Right hindlimb (tissue), 1 donor: ENCODE data around the gene SH3BP5.
A peak's percentile ranks its signal among the peaks of the same experiment; 100 is the strongest.

Experiments used
- DNase-seq: peaks from one replicate; pipeline ENCODE4 v3.0.0-alpha.2; 2018

The SH3BP5 gene

DNA sequence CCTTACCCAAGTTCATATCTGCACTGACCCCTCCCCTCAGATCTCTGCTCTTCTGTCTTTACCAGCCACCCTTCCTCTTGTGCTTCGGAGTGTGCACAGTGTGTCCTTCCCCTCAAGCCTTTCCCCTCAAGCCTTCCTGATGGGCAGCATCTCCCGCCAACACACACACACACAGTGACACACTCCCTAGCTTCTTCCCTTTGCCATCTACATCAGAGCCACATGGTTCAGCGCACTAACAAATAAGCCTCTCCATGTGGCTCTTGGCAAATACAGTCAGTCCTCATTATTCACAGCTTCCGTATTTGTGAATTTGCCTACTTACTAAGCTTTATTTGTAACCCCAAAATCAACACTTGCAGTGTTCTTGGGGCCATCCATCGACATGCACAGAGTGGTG, 37.5 kb downstream of the SH3BP5 start:
- no peak for DNase-seq

DNA sequence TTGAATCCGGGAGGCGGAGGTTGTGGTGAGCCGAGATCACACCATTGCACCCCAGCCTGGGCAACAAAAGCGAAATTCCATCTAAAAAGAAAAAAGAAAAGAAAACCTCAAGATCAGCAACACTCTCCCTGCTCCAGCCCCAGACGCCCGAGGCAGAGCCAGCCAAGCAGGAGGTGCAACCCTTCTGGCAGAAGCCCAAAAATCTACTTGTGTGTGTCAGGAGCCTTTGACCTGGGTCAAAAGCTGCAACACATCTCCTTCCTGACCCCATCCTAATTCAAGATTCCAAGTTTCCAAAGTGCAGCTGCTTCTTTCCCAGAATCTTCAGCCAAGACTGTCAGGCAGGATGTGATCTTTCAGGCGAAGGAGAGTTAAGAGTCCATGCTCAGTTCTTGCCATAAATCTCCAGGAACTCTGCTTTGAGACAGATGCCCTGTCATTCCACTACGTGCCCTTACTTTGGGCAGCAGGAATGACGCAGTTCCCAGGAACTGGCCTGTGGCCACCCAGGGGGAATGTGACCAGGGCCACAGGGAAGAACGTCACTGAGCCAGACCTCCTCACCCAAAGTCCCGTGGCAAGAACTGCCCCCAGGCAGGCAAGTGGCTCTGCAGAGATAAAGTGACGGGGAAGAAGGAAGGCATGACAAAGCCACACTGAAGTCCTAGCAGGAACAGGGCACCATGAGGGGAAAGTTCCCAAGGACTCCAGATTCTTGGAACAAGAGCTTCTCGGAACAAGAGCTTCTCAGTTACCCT, 39.4 kb downstream of the SH3BP5 start:
- DNase-seq, result peak; percentile 35

DNA sequence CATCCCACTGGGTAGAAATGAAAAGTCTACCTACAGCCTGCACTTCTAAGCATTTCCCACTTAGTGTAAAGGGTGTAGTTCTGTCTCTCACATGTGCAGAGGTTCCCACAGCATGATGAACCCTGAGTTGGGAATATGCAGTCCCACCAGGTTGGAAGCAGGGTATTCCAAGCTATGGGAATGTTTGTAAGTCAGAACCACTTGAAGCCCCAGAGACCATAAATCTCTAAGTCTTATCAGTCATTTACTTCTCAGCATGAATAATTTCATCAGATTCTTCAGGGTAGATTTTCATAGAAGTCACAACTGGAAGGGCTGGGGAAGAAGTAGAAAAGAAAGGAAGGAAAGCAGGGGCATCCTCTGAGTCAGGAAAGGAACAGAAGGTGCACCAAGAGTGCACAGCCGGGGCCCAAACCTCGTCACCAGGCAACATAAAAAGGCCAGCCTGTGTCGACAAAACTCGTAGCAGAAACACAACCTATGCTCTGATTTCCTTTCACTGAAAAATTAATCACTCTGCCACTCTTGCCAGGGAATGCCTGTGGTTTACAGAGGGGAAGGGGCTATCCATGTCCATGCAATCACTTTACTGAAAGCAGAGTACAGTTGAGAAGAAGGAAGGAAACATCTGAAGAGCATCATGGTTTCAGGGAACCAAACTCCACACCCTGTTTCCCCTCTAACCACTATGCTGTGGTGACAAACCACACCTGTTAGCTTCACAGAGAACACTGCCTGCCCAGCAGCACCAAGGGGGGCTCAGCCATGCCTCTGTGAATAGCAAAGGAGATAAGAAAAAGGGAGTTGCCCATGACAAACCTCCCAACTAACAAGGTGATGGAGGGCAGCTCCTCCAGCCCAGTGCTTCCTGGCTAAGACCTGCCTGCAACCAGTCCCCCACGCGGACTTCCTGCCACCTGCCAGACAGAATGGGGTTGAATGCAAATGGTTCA, 40.5 kb downstream of the SH3BP5 start:
- DNase-seq, result no peak

DNA sequence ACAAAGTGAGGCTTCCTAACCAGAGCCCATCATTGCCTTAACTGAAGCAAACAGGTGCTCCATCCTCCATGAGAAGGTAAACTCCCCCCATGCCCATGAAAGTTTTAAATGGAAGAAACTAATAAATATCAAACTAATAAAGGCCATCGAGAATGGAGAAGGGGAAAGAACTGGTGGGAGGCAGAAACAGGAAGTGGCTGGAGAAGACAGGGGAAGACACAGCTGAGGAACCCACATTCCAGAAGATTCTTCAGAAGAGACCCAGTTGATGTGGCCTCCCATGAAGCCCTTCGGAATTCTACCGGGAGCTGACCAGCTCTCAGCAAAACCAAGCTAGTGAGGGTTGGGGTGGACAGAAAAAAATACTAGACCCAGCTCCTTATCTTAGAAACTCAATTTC, 41.6 kb downstream of the SH3BP5 start:
- DNase-seq, result no peak

DNA sequence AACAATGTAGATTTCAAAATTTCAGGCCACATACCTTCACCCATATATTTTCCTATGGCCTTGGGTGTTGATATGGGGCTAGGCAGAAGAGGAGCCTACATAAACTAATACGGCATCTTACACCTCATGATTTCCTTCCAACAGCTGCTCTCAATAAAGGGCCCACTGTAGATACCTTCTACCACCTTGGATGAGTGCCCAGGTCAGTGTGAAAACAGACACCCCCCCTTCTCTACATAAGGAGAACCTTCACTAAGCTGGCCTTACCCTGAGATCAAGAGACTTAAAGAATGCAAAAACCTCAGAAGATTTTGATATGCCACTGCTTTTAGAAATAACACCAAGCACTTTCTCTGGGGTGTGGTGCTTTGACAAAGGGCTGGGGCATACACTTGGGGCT, 42.7 kb downstream of the SH3BP5 start:
- no peak for DNase-seq

DNA sequence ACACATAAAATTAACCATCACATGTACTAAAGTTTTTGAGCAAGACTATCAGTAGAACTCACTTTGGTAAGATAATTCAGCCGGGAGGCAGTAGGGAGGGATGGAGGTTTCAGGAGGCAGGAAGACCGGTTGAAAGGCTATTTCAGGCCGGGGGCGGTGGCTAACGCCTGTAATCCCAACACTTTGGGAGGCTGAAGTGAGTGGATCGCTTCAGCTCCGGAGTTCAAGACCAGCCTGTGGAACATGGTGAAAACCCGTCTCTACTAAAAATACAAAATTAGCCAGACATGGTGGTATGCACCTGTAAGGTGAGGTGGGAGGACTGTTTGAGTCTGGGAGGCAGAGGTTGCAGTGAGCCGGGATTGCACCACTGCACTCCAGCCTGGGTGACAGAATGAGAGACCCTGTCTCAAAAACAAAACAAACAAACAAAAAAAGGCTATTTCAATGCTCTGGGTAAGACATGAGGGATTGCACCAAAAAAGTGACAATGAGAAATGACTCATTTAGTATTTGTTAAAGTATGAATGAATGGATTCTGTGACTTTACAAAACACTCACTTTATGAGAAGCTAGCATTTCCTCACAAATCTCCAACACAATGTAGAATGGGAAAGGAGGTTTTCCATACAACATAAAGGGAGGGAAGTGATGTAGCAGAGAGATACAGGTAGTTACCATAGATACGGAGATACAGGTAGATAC, 43.9 kb downstream of the SH3BP5 start:
- DNase-seq, result no peak

DNA sequence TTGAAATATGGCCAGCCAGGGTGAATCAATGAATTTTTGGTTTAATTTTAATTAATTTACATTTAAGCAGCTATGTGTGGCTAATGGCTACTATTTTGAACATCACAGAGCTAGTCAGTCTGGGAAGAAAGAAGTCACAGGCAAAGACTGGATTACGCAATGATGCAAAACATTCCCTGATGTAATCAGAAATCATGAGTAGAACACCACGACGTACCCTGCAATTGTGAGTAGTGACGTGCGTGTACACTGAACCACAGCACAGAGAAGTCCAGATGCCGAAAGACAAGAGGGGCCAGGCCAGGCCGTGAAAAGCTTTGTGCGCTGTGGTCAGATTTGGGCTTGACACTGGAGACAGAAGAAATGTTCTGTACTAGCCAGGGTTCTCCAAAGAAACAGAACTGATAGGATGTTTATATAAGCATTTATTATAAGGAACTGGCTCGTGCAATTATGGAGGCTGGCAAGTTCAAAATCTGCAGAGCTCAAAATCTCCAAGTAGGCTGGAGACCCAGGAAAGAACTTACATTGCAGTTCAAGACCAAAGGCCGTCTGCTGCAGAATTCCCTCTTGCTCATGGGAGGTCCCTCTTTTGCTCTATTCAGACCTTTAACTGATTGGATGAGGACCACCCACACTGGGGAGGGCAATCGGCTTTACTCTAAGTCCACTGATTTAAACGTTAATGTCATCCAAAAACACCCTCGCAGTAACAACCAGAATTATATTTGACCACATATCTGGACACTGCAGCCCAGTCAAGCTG, 44.6 kb downstream of the SH3BP5 start:
- DNase-seq, result peak; percentile 38

DNA sequence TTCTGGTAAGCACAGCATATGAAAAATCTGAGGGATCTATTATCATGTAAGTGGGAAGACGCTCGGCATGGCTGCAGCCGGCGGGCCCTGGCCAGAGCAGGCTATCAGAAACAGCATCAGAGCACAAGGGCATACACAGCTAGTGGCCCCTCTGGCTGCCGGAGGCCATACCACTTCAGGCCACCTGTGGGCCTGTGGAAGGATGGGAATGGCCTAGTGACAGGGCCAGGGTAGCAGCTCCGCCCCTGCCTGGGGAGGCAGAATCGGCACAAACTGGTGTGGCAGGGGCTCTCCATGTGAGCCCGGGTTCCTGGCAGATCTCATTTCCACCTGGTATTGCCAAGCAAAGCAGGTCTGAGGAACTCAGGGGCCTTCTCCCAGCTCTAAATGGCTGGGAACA, 46.4 kb downstream of the SH3BP5 start:
- DNase-seq, result no peak

DNA sequence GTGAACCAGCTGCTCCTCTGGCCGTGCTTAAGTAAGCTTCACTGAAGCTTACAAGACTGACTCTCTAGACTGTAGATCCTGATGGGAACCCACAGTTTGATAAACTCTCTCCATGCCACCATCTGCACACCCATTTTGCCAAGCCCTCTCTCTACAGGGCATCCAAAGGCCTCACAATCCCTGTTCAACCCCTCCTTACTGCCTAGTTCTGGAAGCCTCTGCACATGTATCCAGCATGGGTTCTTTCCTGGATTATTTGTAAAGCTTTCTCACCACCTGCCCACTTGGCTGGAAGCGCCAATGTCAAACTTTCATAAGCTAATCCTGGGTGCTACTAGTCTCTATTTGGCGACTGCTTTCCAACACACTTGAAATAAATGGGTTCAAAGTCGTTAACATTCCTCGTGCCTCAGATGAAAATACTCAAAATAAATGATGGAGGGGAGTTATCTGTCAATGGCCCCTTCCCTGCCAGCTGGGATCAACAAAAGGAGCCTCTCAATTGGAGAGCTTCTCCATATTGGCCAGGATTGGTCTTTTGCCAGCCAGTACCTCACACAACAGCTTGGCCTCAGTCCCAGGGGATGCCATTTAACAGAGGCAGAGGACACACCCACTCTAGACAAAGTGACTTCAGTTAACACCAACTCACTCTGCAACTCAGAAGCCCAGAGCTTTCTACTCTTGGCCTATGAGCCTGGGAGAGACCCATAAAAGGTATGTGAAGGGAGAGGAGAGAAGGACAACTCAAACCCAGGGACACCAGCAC, 48.1 kb downstream of the SH3BP5 start:
- DNase-seq, result no peak

DNA sequence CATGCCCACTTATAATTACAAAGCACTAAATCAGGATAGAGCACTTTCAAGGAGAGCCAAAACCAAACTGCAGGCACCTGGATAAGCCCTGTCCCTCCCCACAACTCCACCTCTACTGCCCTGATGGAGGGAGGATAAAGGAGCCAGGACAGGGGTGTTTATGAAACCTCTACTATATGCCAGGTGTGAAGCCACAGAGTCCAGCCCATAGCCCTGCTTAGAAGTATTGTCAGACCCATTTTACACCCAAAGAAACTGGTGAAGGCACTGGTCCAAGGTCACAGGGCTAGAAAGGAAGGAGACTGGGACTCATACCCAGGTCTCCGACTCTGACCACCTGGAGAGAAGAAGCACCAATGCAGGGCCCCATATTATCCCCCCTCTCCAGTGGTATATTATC, 48.7 kb downstream of the SH3BP5 start:
- no peak for DNase-seq

DNA sequence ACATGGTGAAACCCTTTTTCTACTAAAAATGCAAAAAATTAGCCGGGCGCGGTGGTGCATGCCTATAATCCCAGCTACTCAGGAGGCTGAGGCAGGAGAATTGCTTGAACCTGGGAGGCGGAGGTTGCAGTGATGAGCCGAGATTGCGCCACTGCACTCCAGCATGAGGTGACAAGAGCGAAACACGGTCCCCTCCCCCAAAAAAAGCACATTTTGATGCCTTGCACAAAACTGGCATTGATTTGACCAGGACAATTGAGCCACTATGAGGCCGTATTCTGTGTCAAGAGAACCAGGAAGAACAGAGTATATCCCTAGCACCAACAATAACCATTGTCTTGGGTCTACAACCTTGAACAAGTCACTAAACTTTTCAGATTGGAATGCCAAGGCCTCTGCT, 50.6 kb downstream of the SH3BP5 start:
- no peak for DNase-seq

DNA sequence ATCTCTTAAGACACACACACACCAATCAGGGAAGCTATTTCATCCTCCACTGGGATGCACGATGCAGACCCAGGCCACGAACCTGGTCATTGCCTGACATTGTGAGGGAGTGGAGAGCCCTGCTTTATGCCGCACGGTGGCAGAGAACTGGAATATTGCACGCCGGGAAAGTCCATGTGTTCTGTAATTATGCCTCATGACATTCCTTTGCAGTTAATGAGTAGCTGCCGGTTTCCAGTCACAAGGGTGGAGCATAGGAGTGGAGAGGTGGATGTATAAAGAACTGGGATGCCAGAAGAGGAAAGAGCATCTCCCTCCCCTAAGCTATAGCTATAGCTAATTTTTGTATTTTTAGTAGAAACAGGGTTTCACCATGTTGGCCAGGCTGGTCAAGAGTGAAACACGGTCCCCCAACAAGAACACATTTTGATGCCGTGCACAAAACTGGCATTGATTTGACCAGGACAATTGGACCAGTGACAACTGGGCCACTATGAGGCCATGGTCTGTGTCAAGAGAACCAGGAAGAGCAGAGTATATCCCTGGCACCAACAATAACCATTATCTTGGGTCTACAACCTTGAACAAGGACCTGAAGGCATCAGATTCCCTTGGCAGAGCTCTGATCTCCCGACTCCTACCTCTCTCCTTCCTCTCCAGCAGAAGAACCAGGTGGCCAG, 51.4 kb downstream of the SH3BP5 start:
- no peak for DNase-seq

DNA sequence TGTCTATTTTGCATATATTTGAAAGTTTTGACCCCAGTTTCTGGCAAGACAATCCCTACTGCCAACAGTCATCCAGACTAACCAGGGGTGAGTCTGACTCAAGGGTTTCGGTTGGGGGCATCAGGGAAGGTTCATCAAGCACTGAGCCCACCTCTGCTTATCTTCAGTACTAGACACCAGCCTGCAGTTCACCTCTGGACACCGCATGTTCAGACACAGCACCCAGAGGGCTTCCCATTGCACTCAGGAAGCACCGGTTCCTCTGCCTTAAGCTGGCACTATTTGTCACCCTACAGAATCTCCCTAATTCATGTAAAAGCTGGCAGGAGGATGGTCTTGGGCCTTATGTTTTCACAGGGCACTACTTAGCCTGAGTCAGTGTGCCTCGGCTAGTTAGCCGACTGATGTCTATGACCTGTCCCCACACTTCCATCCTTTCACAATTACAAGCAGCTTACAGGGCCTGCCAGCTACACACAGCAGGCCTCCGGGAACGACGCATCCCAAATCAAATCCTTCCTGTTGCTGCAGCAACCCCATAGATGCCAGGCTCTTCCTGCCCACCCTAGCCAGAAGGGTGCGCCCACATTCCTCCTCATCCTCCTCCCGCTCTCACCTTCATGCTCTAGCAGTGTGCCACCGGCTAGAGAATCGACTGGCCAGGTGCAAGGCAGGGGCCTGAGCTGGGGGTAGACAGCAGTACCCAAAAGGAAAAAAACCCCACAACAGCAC, 52.5 kb downstream of the SH3BP5 start:
- no peak for DNase-seq

DNA sequence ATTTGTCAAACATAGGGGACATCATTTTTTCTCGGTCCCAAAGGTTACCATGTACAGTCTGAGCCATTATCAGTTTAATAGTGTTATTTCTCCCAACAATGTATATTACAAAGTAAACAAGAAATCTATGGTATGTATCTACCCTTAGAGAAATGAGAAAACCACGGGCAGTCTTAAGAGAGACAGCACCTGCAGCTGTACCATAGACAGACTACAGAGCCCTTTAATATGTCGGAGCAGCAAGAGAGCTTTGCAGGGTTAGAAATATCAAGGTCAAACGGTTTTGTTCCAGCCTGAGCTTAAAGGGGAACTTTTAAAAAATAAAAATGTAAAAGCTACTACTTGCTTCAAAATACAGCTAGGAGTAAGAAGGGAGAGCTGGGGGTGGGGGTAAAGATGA, 53.2 kb downstream of the SH3BP5 start:
- no peak for DNase-seq

DNA sequence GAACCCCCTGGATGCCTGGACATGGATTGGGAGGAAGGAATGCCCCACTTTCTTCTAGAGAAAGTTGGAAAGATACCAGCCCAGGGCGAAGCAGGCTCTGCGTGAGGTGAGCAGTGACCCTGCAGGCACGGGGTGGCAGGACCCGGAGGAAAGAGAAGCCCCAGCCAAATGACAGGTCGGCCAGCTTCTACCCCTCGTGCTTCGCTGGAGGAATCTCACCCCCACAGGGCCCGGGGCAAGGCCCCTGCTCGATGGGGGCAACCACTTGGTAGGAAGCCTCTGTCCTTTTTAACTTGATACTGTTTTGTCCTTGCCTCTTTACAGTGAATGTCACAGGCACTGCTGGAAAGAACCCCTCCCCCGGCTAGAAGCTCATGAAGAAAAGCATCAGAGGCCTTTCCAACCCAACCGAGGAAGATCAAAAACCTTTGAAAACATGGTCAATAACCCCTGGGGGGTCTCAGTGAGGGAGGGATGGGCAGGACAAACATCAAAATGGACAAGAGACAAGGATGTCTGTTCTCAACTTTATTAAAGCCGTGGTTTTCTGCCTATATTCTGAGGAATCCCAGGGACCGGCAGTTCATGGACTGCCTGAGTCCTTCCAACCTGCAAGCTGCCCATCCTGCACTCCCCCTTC, 54.4 kb downstream of the SH3BP5 start:
- DNase-seq, result no peak

DNA sequence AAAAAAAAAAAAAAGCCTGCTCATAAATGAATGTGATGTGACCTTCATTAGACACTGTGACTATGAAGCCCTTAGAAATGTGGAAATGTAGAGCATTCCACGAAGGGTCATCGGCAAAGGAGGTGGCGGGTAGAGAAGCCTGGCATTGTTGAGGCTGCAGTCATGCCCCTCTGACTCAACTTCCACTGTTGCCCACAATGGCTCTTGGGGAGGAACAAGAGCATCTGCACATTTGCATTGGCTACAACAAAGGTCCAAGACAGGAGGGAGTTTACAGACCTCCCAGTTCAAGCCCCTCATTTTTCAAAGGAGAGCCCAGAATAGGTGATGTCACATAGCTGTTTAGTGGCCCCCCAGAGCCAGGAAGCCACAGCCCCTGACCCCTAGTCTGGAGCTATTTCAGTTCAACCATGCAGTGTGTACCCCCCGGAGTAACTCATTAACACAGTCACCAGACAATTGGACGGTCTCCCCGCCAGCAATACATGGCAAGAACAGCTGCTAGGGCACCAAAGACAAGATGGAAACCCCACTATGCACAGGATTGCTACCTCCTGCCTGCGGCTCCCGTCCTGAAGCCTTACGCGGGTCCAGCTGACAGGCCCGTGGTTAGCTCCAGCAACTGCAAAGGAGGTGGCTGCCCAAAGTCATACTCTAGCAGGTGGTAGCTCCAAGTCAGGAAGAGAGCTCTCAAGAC, 56.2 kb downstream of the SH3BP5 start:
- DNase-seq, result no peak

DNA sequence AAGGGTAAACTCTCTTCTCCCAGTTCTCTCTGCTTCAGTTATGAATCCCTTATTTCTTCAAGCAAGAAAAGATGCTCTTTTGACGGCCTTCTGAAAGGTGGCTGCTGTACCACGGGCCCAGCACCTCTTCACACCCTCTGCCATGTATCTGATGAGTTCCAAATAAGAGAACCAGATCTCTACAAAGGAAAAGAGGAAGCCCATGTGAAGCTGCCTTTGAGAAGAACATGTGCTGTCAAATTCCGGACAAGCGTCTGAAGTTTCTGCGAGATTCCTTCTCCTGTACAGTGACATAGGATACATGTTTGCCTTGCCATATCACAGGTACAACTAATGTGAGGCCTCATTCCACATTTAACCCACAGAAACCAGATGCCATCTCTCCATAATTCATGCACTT, 59.2 kb downstream of the SH3BP5 start:
- no peak for DNase-seq

DNA sequence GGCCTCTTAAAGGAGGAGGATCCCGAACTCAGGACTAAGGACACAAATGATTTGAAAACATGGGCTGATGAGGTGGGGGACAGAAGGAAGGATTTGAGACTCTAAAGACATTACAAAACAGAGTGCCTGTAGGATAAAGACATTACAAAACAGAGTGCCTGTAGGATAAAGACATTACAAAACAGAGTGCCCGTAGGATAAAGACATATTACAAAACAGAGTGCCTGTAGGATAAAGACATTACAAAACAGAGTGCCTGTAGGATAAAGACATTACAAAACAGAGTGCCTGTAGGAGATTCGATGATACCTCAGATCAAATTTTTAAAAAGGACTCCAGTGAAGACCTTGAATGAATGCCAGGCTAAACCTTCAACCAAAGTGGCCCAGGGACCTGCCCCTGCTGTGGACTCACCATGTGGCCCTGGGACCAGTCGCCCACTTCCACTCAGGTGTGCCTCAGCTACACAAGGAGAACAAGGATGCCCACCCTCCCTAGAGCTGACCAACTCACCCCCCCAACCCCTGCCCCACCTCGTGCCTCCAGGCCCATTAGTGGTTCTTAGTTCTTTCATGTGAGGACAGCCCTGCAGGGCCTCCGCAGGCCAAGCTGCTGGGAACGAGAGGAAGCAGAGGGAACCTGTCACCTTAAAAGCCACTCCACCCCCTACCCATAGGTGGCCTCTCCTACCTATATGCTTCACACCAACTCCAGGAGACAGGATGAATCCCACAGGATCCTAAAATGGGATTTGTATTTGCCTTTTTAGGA, 59.8 kb downstream of the SH3BP5 start:
- DNase-seq, result no peak
